GM19193 (cell line): ENCODE measurements around the gene NTPCR.

Experiments used
- POLR2A ChIP-seq: IDR thresholded peaks from 4 replicates; pipeline ENCODE4 v1.6.1; 2011; ENCODE audit not compliant: insufficient read depth, insufficient read length; ENCODE audit errors: extremely low read depth

Gene NTPCR

DNA sequence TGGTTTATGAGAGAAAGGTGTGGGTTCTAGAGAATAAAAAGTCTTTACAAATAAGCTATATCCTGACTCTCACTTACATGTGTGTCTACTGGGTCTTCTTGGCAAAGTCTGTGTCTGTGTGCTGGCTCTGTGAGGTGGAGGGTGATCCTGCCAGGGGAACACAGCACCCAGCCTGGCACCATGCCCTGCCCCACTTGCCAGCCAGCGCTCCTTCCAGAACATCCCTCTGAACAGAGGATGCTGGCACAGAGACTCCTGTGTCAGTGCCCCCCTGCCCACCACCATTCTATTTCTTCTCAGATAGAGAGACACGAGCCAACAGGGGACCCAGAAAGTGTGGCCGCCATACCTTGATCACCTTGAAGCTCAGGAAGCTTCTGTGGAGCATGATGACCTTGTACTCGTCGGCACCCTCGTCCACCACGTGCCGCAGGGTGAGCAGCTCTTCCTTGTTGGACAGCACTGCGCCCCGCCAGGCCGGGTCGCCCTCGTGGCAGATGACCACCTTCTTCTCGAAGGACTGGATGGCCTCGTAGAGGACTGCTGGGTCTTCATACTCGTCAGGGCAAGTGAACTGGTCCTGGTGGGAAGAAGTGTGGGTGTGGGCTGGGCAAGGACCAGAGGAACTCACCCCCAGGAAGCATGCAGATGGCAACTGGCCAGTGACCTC, 49.7 kb downstream of the NTPCR start:
- TF ChIP-seq POLR2A = no peak

DNA sequence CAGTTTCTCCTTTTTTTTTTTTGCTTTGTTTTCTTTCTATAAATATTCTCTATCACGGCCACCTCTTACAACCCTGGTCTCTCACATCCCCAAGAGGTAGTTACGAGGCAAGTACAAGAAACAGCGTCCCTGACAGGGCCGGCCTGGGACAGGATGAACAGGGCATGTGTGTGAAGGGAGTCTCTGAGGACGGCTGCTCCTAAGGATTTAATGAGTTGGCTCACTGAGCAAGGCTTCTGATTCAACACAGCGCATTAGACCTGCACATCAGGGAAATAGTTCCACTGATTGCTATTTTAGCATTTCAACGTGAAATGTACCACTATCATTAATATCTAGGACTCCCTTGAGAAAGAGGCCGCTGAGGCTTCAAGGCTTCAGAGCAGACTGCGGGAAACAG, 54.0 kb downstream of the NTPCR start:
- no peak for TF ChIP-seq POLR2A

DNA sequence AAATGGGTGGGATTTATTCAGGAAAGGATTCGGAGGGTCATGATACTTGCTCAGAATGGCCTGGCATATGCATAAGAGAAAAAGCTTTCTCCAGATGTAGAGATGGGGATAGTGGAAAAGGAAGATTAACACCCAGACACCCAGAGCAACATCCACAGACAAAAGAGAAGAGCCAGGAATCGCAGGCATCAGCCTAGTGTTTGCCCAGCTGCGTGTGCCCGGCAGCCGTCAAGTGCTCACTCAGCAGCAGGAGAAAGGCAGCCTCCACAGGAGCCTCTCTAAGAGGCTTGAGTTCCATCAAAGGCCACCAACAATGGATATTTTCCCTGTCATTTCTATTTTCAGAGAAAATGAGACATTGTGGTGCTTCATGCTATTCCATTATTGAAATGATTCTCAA, 54.7 kb downstream of the NTPCR start:
- no peak for TF ChIP-seq POLR2A

DNA sequence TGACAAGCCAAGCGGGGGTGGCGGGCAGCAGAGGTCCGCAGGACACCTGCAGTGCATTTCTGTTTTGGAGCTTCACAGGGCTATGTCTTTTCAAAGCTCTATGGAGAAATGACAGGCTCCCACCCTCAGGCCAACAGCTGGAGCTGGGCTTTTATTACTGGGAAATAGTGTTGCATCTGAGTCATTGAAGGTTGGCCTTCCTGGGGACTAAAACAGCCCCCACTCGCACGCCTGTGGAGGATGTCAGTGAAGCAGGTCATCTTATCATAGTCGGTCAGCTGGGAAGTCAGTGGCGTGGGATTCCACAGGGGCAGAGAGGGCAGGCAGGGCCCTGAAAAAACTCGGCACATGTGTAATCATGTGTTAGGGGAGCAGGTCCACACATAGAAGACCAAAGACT, 55.3 kb downstream of the NTPCR start:
- TF ChIP-seq POLR2A = no peak

DNA sequence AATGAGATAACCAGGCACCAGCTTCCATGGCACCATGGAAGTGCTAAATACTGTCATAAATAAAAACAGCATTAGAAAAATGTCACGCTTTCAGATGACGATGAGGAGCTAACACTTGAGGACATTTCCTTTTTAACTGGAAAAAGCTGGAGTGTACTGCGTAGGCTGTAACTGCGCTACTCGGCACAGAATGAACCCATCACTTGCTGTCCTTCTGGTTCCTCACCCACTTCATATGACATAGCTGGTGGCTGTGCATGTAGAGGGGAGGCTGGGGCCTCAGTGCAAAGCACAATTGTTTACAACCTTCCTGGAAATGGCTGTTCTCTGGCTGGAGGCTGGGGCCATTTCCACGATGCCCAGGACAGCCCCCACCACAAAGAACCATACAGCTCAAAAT, 55.7 kb downstream of the NTPCR start:
- TF ChIP-seq POLR2A = no peak

DNA sequence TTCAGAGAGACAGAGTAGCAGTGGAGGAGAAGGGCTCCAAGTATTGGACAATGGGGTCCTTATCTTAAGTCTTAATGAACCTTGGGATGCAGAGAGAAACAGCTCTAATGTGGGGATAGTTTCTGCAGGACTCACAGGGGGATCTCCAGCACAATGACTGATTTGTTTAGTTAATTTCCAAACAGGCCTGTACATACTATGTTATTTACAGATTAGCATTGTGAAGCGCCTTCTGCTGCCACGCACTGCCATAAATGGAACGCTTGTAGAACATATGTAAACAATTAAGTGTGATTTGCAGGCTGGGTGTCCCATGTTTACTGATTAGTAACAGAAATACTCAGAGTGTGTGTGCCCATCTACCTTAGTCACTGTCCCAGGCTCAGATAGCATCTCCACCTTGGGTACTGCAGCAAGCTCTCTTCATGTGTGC, 56.1 kb downstream of the NTPCR start:
- TF ChIP-seq POLR2A = no peak

DNA sequence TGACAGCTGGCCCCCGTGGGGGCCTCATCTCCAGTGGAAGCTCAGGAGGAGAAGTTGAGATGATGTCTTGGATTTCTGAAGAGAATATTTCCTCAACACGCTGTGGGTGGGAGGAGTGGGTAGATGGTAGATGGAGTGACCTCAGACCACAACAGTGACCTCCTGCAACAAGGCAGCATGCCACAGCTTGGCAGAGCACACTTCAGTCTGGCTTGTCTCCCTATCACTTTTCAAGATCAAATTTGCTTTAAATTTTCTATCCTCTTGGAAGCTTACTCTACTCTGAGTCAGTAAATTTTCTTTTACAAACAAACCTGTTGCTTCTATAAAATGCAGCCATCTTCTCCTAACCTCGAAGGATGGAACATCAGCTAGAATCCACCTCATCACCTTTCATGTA, 59.7 kb downstream of the NTPCR start:
- TF ChIP-seq POLR2A = no peak

DNA sequence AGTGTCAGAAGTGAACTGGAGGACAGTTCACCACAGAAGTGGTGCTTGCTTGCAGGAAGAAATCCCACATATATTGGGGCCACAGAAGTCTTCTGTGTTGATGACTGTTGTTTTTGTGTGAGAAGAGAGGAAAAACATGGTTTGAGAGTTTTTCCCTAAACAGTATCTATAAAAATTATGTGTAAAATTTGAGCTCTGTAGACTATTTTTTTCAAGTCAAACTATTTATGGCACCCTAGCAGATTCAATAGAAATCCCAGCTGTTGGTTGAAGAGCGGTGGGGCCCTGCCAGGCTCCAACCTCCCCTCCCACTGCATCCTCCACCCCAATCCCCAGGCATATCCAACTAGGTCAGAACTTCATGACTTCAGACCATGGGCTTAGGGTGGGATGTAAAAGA, 61.6 kb downstream of the NTPCR start:
- TF ChIP-seq POLR2A = no peak

DNA sequence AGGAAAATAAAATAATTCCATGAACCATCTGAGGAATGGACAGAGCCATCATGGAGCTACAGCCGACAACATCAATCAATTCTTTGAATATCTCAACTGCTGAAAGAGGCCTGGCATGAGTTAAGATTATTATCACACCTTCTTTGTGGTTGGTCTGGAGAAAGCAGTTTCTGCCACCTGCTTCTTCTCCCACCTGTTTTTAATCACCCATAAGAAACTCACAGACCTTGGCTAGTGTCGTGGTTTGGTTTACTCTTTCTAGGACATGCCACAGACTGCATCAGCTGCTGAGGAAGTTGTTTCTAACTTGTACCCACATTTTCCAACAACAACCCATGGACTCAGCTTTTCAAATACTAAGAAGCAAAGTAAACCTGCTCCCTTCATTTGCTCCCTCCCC, 65.6 kb downstream of the NTPCR start:
- TF ChIP-seq POLR2A = no peak

DNA sequence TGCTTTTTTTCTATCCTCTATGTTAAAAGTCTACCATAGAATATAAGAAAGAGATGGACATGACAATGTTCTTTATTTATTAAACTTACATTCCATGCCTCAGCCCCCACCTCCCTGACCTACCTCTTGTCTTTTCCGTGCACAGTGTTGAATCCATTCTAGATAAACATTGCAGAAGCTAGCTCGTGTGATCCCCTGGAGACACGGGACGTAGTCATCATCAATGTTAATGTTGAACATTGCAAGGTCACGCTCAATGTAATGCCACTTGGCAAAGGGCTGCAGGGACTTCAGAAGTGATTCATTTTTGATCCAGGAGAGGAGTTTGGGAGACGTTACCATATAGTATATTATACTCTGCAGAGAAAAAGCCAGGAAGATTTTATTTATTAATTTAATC, 66.4 kb downstream of the NTPCR start:
- TF ChIP-seq POLR2A = no peak

DNA sequence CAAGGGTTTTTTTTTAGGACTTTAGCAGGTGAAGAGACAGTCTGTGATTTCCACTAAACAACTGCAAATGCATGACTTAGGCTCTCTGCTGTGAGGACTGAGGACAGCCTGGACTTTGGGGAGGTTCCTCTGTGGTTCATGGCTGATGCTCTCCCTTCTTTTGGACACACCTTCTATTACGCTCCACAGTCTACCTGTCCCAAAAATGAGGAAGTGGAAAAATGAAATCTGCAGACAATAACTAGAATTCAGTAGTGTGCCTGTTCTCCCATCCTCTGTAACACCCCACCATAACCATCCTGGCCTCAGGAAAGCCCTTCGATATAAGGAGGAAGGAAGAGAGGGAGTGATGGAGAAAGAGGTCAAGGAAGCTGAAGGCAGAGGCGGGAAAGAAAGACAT, 68.7 kb downstream of the NTPCR start:
- TF ChIP-seq POLR2A = no peak

DNA sequence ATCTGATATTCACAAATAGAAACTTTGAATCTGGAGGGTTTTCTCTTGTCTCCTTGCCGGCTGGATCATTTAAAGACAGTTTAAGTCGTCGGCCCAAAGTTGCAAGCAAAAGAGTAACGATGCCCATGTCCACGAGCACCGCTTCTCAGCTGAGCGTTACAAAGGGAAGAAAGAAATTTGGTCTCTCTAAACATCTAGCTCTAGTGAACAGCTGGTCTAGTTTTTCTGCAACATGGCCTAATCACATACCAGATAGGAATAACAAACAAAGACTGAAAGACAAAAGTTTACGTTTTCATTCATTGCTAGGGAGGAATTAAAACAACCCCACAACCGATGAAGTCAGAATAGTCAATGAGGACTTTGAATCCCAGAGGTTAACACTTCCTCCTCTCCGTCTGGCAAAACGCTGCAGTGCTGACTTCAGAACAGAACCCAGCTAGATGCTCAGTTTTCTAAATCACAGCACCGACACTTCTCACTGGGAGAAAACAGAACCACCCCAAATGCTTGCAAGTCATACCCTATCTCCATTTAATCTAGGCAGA, 69.4 kb downstream of the NTPCR start:
- no peak for TF ChIP-seq POLR2A

DNA sequence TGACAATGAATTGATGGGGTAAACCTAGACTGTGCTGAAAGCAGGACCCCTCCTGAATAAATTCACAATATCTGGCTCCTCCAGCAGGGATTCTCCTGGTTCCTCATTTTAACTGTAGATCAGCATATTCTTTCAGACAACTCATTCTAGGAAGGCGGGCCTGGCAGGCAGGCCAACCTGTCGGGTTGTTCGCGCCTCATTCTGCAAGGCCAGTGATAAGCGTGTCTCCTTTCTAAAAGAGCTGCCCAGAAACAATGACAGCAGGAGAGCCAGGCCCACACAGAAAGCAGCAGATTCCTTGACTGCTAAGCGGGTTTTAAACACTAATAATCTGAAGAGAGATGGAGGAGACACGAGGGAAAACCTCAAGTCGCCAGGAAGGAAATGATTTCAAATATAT, 70.0 kb downstream of the NTPCR start:
- TF ChIP-seq POLR2A = no peak

DNA sequence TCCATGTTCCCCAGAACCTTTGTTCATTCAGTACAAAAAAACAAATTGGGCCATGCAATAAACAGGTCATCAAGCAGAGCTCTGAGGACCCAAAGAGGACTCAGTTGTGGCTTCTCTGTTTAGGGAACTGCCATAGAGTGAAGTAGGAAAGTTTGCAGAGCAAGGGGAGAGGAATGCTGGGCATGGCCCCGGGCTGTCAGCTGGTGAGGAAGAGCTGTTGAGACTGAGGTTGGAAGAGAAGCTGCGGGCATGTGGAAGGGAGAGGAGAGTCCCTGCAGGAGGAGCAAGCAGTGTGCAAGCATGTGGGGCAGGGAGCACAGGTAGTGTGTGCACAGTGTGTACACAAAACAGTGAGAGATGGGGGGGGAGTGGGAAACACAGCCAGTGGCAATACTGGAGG, 71.8 kb downstream of the NTPCR start:
- TF ChIP-seq POLR2A = no peak

DNA sequence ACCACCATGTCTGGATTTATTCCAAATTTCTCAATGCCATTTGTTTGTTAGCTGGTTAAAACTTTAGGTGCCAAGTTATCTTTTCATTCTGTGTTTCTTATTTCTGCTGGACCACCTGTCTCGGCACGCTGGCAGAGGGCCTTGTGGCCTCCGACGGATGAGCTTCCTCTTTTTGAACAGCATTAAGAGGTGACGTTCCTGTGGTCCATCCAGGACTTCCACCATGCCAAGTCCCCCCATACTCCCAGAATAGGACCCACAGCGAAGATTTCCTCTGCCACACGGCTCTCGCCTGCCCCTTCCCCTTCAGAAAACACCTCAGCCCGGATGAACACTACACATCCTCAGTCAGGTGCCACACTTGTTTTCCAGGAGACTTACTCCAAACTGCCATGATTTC, 73.8 kb downstream of the NTPCR start:
- no peak for TF ChIP-seq POLR2A

DNA sequence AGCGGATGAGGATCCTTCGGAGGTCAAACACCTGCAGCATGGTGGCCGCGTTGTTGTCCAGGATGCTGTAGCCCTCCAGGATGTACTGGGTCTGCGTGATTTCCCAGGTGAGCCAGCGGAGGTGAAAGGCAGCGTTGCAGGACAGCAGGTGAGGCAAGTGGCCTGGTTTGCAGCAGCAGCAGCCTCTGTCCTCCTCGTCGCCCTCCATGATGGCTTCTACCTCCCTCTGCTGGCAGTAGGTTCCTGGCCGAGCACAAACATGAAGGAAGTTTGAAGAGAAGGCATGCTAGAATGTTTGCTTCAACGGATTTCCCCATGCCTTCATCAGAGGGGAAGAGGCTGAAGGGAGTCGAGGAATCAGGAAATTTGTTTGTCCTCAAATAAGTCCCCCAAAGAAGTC, 74.7 kb downstream of the NTPCR start:
- no peak for TF ChIP-seq POLR2A

DNA sequence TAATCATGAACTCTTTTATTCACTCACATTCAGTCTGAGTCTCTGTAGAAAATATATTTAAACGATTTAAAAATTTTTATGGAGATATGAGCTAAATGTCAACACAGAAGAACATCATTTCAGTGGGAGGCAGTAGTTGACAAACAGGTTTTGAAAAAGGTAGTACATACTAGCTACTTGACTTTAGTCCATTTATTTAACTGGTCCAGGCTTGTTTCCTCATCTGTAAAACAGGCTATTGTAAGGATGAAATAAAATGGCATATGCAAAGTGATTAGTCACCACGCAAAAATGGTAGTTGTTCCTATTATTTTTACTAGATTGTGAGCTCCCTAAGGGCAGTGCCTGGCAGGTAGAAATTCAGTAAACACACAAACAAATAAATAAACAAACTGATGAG, 75.2 kb downstream of the NTPCR start:
- TF ChIP-seq POLR2A = no peak
